Measurements from ENCODE around the gene PLA2G4D. TPM values are rescaled to one million over a fixed set of nuclear protein-coding genes. Genes with fewer than 3 reads are reported as not detected.

PLA2G4D gene
- polyA plus RNA-seq, 2 of the 4 experiments (the other 2 are of a cell fraction): not detected

GRCh38 chr15:42068601-42069000 lies 25.8 kb downstream of the PLA2G4D start:
- TF ChIP-seq RCOR1 (IDR thresholded peaks at IDR 0.05; ENCODE audit: low read depth, low read length) (no peak), BCL3 (IDR thresholded peaks at IDR 0.05) (no peak), NPAS2 (CRISPR knock-in tag; IDR thresholded peaks at IDR 0.05; ENCODE audit: borderline replicate concordance) (no peak), E2F6 (IDR thresholded peaks at IDR 0.05; ENCODE audit: borderline replicate concordance, low read depth) (no peak), EHMT2 (IDR thresholded peaks at IDR 0.05; ENCODE audit: low read depth) (no peak)
- H3K4me2 ChIP-seq: no peak overlapping the region
- no peak for ATAC-seq
- H3K9me3 ChIP-seq: no peaks in the 10 kb centered on the region; the same call in 2 of the 3 replicates
- H3K27ac ChIP-seq: no peak overlapping the region
- ChIA-PET POLR2A (no interaction called here), CTCF (interaction anchor here (0.8 to 1.3 kb wide), 3 partner anchors 11 to 195 kb away, joined by 3 to 4 read pairs (median 3); no protein-coding TSS in a partner anchor)
- no peaks in the 10 kb centered on the region for H3K4me1 ChIP-seq
- DNase-seq (ENCODE audit: low read depth in 1 of 2, low spot score in 1 of 2): no peak
- no peak overlapping the region for H3K4me3 ChIP-seq
- FAIRE-seq: no peak
- no CpG with 5 or more reads among the region's 14 CpGs for WGBS (ENCODE audit: missing lambda C conversion rate)

- peak overlapping the region; percentile 34; the same call in 1 of the 3 replicates for H3K4me2 ChIP-seq
These were observed 27.5 kb downstream of the PLA2G4D start for GRCh38 chr15:42066764-42067415.

GRCh38 chr15:42065468-42065867 lies 28.9 kb downstream of the PLA2G4D start:
- CTCF ChIA-PET: interaction anchor here (0.7 to 7.8 kb wide), 6 partner anchors 8 to 84 kb away, joined by 3 to 82 read pairs (median 9); no protein-coding TSS in a partner anchor
- FAIRE-seq: no peak
- no peak overlapping the region for H3K27ac ChIP-seq
- no peak for DNase-seq (ENCODE audit: low read depth in 1 of 2, low spot score in 1 of 2)
- H3K4me3 ChIP-seq: no peak overlapping the region
- POLR2A ChIA-PET: no interaction called here
- WGBS (ENCODE audit: missing lambda C conversion rate): 73% methylated on average over 6 of the region's 7 CpGs
- H3K9me3 ChIP-seq: no peaks in the 10 kb centered on the region; the same call in 2 of the 3 replicates
- no peaks in the 10 kb centered on the region for H3K4me1 ChIP-seq
- TF ChIP-seq RAD21 (conservative IDR thresholded peaks at IDR 0.05 in 1 of 2, IDR thresholded peaks at IDR 0.05 in 1 of 2) (no peak), HEYL (CRISPR knock-in tag; IDR thresholded peaks at IDR 0.05) (no peak), EHMT2 (IDR thresholded peaks at IDR 0.05; ENCODE audit: low read depth) (no peak), CTCF (IDR thresholded peaks at IDR 0.05) (no peak), HOXB13 (CRISPR knock-in tag; IDR thresholded peaks at IDR 0.05; ENCODE audit: low read depth) (no peak), REST (IDR thresholded peaks at IDR 0.05) (no peak), JUNB (IDR thresholded peaks at IDR 0.05) (no peak), HMGXB4 (CRISPR knock-in tag; IDR thresholded peaks at IDR 0.05; ENCODE audit: borderline replicate concordance) (no peak)
- no peak for ATAC-seq
- H3K4me2 ChIP-seq: no peak overlapping the region

More at GRCh38 chr15:42066764-42067415, 27.5 kb downstream of the PLA2G4D start:
- Histone ChIP-seq H3K4me3 (no peak overlapping the region), H3K9me3 (no peaks in the 10 kb centered on the region; the same call in 2 of the 3 replicates), H3K27ac (no peak overlapping the region), H3K4me1 (no peaks in the 10 kb centered on the region)
- ATAC-seq (no peak), FAIRE-seq (no peak), DNase-seq (ENCODE audit: low read depth in 1 of 2, low spot score in 1 of 2) (no peak)
- ChIA-PET POLR2A (no interaction called here), CTCF (interaction anchor here (0.6 to 3.2 kb wide), 14 partner anchors 9 to 406 kb away, joined by 3 to 18 read pairs (median 3); no protein-coding TSS in a partner anchor)
- TF ChIP-seq EHMT2 (IDR thresholded peaks at IDR 0.05; ENCODE audit: low read depth) (no peak), NPAS2 (CRISPR knock-in tag; IDR thresholded peaks at IDR 0.05; ENCODE audit: borderline replicate concordance) (no peak), RARB (CRISPR knock-in tag; IDR thresholded peaks at IDR 0.05) (no peak)
- WGBS (ENCODE audit: missing lambda C conversion rate): 31% methylated on average over 10 of the region's 10 CpGs

Data from A549 (cell line).